Skeletal muscle satellite cell (primary cell): ENCODE measurements around the gene GPR18.

Source experiments
- H3K27me3 ChIP-seq: 2 replicates; pipeline ENCODE4 v1.7.0; 2013; ENCODE audit warnings: low read length; ENCODE audit not compliant: control insufficient read depth, insufficient read depth
- H3K36me3 ChIP-seq: 2 replicates; pipeline ENCODE4 v1.7.0; 2013; ENCODE audit warnings: mild to moderate bottlenecking, control low read depth, low read length; ENCODE audit not compliant: insufficient read depth
- H3K4me1 ChIP-seq: 2 replicates; pipeline ENCODE4 v1.7.0; 2013; ENCODE audit warnings: low read length; ENCODE audit not compliant: control insufficient read depth, insufficient read depth
- H3K4me2 ChIP-seq: 2 replicates; pipeline ENCODE4 v1.7.0; 2013; ENCODE audit warnings: mild to moderate bottlenecking, low read length
- H3K4me3 ChIP-seq: 2 replicates; pipeline ENCODE4 v1.7.0; 2013; ENCODE audit warnings: low read length
- H3K9ac ChIP-seq: 2 replicates; pipeline ENCODE4 v1.7.0; 2013; ENCODE audit warnings: mild to moderate bottlenecking, low read depth, low read length, moderate library complexity
- H3K9me3 ChIP-seq: replicated peaks from 2 replicates; pipeline ENCODE4 v1.7.0; 2013; ENCODE audit warnings: mild to moderate bottlenecking, control low read depth, low read length

The GPR18 gene

DNA sequence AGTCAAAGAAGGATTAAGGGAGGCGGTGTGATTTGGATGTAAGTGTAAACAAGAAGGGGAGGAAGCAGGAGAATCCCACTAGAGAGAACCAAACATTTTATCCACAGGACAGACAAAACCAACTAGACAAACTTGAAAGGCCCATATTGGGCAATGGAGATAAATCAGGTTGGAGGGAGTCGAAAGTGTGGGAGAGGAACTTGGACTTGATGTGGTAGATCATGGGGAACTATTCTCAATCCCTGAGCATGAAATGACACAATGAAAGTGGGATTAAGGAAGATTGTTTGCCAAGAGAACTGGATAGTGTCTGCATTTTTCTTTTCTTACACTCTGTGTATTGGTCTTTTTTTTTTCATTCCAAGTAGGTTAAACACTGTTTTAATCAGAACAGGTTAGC lies 31.1 kb upstream of the GPR18 start:
- H3K4me1 ChIP-seq, result no peaks in the 10 kb centered on the region
- H3K9ac ChIP-seq, result no peak overlapping the region
- no peaks in the 10 kb centered on the region for H3K27me3 ChIP-seq
- H3K4me3 ChIP-seq, result no peak overlapping the region
- H3K4me2 ChIP-seq, result no peak overlapping the region
- no peaks in the 10 kb centered on the region for H3K36me3 ChIP-seq
- no peaks in the 10 kb centered on the region for H3K9me3 ChIP-seq

DNA sequence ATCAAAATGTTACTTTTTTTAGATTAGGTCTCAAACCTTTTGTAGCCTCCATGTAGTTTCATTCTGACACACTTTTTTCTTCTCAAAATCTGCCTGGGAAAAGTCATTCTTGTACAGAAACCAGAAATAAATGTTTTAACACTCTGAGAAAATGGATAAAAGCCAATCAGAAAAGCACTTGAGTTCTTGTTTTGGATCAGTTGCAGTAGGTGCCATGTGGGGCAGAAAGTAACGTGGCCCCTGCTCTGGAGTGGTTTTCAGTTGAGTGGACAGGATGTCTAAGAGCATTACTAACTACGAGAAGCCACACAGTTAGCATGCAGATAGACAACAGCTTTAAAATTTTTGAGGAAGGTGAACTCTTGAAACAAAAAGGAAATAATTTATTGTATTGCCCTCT lies 29.9 kb upstream of the GPR18 start:
- no peaks in the 10 kb centered on the region for H3K27me3 ChIP-seq
- H3K9me3 ChIP-seq, result no peaks in the 10 kb centered on the region
- no peaks in the 10 kb centered on the region for H3K36me3 ChIP-seq
- peaks cover 3% of the 10 kb centered on the region for H3K4me1 ChIP-seq
- no peak overlapping the region for H3K9ac ChIP-seq
- H3K4me3 ChIP-seq, result no peak overlapping the region
- no peak overlapping the region for H3K4me2 ChIP-seq

GRCh38 chr13:99287551-99287950 lies 29.4 kb upstream of the GPR18 start:
- no peaks in the 10 kb centered on the region for H3K36me3 ChIP-seq
- H3K9ac ChIP-seq, result no peak overlapping the region
- H3K4me3 ChIP-seq, result no peak overlapping the region
- H3K27me3 ChIP-seq, result no peaks in the 10 kb centered on the region
- H3K4me1 ChIP-seq, result peaks cover 6% of the 10 kb centered on the region
- H3K4me2 ChIP-seq, result no peak overlapping the region
- no peaks in the 10 kb centered on the region for H3K9me3 ChIP-seq

DNA sequence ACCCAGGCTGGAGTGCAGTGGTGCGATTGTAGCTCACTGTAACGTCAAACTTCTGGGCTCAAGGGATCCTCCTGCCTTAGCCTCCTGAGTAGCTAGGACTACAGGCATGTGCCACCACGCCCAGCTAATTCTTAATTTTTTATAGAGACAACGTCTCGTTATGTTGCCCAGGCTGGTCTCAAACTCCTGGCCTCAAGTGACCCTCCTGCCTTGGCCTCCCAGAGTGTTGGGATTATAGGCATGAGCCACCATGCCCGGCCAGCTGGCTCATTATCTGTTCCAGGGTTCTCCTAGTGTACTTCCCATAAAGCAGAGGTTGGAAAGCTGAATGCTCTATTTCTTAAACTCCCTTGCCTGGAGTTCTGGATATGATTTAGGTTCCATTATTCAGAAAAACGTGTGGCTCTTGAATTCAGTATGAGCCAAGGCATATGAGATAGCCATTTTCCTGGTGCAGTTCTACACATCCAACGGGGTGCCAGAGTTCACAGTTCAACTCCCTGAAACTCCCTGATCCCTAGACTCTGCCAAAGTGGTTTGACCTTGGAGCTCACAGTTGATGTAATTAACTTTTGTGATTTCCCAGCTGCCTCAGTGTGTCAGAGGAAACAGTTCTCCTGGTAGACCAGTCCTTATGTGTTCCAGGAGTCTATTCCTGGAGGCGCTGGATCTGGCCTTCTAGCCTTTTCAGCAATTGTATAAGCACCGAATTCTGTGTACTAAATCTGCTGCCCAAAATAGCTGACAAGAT lies 27.4 kb upstream of the GPR18 start:
- Histone ChIP-seq H3K4me1 (peaks cover 10% of the 10 kb centered on the region), H3K27me3 (no peaks in the 10 kb centered on the region), H3K36me3 (no peaks in the 10 kb centered on the region), H3K4me2 (no peak overlapping the region), H3K4me3 (no peak overlapping the region), H3K9me3 (no peaks in the 10 kb centered on the region), H3K9ac (no peak overlapping the region)

- no peak overlapping the region for H3K4me3 ChIP-seq
- H3K9me3 ChIP-seq, result no peaks in the 10 kb centered on the region
- H3K4me2 ChIP-seq, result no peak overlapping the region
- no peaks in the 10 kb centered on the region for H3K36me3 ChIP-seq
- H3K9ac ChIP-seq, result no peak overlapping the region
- no peaks in the 10 kb centered on the region for H3K27me3 ChIP-seq
- H3K4me1 ChIP-seq, result peaks cover 10% of the 10 kb centered on the region
Observed at GRCh38 chr13:99282264-99283231, 24.4 kb upstream of the GPR18 start.

DNA sequence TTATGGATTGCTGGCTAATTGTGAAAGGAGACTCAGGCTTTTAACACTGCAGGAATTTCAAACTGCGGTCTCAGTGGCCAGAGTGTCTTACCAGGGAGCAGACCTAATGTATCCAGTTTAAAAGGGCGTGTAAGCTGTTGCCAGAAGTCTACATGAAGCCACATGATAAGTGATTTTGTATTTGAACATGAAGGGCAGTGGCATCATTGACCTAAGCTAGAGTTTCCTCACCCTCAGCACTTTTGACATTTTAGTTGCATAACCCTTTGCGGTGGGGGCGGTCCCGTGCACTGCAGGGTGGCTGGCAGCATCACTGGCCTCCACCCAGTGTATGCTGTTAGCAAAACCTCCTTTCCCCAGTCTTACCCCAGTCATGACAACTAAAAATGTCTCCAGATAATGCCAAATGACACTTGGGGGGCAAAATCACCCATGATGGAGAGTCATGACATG lies 23.7 kb upstream of the GPR18 start:
- H3K27me3 ChIP-seq, result no peaks in the 10 kb centered on the region
- no peak overlapping the region for H3K4me2 ChIP-seq
- H3K4me1 ChIP-seq, result peaks cover 10% of the 10 kb centered on the region
- no peak overlapping the region for H3K4me3 ChIP-seq
- no peaks in the 10 kb centered on the region for H3K9me3 ChIP-seq
- H3K9ac ChIP-seq, result no peak overlapping the region
- H3K36me3 ChIP-seq, result no peaks in the 10 kb centered on the region

DNA sequence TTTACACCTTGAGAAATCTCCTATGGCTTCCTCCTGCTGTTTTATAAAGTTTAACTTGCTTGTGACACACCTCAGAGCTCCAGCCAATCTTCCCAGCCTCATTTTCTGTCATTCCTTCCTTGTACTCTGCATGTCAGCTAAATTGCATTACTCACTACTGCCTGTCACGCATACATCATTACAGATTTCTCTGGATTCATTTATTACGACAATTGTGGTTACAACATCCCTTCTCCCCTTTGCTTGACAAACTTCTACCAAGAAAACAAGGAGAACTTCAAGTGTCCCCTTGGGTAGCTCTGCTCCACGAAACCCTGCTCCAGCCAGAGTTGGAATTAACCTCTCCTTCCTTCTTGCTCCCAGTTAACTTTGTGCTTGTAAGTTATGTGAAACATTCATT lies 22.0 kb upstream of the GPR18 start:
- Histone ChIP-seq H3K4me2 (no peak overlapping the region), H3K9ac (no peak overlapping the region), H3K9me3 (no peaks in the 10 kb centered on the region), H3K36me3 (no peaks in the 10 kb centered on the region), H3K4me1 (peaks cover 10% of the 10 kb centered on the region), H3K4me3 (no peak overlapping the region), H3K27me3 (no peaks in the 10 kb centered on the region)

- Histone ChIP-seq H3K9me3 (no peaks in the 10 kb centered on the region), H3K27me3 (no peaks in the 10 kb centered on the region), H3K4me1 (peaks cover 13% of the 10 kb centered on the region), H3K9ac (no peak overlapping the region), H3K4me2 (no peak overlapping the region), H3K4me3 (no peak overlapping the region), H3K36me3 (no peaks in the 10 kb centered on the region)
Observed at GRCh38 chr13:99279637-99280036, 21.5 kb upstream of the GPR18 start.

DNA sequence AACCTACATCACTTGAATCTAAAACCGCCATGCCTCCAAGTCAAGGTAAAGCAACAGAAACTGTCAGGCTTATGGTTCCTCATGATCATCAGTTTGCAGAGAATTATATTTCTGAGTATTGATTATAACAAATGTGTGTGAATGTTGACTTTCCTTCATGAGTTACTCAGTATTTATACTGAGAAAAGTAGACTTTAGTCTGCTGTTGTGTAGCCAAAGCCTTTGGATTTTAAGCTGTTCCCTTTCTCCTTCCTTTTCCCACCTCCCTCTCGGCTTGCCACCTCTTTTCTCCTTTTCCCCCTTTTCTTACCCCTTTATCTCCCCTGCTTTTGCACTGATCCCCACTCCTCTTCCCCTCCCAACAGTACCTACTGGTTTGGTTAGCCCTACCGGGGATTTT lies 20.7 kb upstream of the GPR18 start:
- Histone ChIP-seq H3K9ac (no peak overlapping the region), H3K27me3 (no peaks in the 10 kb centered on the region), H3K4me2 (no peak overlapping the region), H3K4me3 (no peak overlapping the region), H3K36me3 (no peaks in the 10 kb centered on the region), H3K4me1 (peaks cover 13% of the 10 kb centered on the region), H3K9me3 (no peaks in the 10 kb centered on the region)

- Histone ChIP-seq H3K36me3 (no peaks in the 10 kb centered on the region), H3K4me1 (peaks cover 11% of the 10 kb centered on the region), H3K4me3 (no peak overlapping the region)
Observed at GRCh38 chr13:99278200-99278599, 20.0 kb upstream of the GPR18 start.

DNA sequence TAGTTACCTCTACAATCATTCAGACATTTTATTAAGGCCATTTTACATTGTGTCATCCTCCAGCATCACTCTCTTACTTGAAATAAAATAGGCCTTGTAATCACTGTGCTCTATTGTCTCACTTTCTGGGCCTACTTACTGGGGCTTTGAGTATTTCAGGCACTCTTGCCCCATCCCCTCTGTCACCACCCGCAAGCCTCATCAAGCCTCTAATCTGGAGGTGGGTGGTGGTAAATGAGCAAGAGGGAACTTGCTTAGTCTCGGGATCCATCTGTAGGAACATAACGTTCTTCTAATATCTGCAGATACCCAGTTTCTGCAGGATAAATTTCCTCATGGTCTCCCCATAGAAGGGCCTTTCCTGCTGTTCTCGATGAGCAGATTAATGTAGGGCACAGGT lies 19.4 kb upstream of the GPR18 start:
- no peak overlapping the region for H3K4me3 ChIP-seq
- H3K9me3 ChIP-seq, result no peaks in the 10 kb centered on the region
- peaks cover 7% of the 10 kb centered on the region for H3K4me1 ChIP-seq
- H3K27me3 ChIP-seq, result no peaks in the 10 kb centered on the region
- H3K36me3 ChIP-seq, result no peaks in the 10 kb centered on the region
- no peak overlapping the region for H3K4me2 ChIP-seq
- H3K9ac ChIP-seq, result no peak overlapping the region

More at GRCh38 chr13:99278200-99278599, 20.0 kb upstream of the GPR18 start:
- H3K4me2 ChIP-seq, result no peak overlapping the region
- no peaks in the 10 kb centered on the region for H3K9me3 ChIP-seq
- no peaks in the 10 kb centered on the region for H3K27me3 ChIP-seq
- H3K9ac ChIP-seq, result no peak overlapping the region
